ES-I3 (cell line): ENCODE results near the gene WDR59.
"Not testable (repeated sequence)": the region's sequence is repeated elsewhere in the genome, so short reads cannot be mapped to it uniquely, and the experiment has no call there.

Source experiments
- H3K36me3 ChIP-seq: 2 replicates; pipeline ENCODE4 v1.6.1; 2013; ENCODE audit warnings: mild to moderate bottlenecking, low read length, control low read depth, moderate library complexity; ENCODE audit not compliant: insufficient read depth
- H3K4me1 ChIP-seq: 2 replicates; pipeline ENCODE4 v1.6.1; 2013; ENCODE audit warnings: mild to moderate bottlenecking, control low read depth, low read length; ENCODE audit not compliant: insufficient read depth
- H3K9ac ChIP-seq: 2 replicates; pipeline ENCODE4 v1.6.1; 2013; ENCODE audit warnings: low read depth, mild to moderate bottlenecking, low read length, moderate library complexity
- H3K9me3 ChIP-seq: 2 replicates; pipeline ENCODE4 v1.6.1; 2013; ENCODE audit warnings: mild to moderate bottlenecking, low read length, moderate library complexity; ENCODE audit not compliant: control insufficient read depth, insufficient read depth

The WDR59 gene, protein sequence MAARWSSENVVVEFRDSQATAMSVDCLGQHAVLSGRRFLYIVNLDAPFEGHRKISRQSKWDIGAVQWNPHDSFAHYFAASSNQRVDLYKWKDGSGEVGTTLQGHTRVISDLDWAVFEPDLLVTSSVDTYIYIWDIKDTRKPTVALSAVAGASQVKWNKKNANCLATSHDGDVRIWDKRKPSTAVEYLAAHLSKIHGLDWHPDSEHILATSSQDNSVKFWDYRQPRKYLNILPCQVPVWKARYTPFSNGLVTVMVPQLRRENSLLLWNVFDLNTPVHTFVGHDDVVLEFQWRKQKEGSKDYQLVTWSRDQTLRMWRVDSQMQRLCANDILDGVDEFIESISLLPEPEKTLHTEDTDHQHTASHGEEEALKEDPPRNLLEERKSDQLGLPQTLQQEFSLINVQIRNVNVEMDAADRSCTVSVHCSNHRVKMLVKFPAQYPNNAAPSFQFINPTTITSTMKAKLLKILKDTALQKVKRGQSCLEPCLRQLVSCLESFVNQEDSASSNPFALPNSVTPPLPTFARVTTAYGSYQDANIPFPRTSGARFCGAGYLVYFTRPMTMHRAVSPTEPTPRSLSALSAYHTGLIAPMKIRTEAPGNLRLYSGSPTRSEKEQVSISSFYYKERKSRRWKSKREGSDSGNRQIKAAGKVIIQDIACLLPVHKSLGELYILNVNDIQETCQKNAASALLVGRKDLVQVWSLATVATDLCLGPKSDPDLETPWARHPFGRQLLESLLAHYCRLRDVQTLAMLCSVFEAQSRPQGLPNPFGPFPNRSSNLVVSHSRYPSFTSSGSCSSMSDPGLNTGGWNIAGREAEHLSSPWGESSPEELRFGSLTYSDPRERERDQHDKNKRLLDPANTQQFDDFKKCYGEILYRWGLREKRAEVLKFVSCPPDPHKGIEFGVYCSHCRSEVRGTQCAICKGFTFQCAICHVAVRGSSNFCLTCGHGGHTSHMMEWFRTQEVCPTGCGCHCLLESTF

DNA sequence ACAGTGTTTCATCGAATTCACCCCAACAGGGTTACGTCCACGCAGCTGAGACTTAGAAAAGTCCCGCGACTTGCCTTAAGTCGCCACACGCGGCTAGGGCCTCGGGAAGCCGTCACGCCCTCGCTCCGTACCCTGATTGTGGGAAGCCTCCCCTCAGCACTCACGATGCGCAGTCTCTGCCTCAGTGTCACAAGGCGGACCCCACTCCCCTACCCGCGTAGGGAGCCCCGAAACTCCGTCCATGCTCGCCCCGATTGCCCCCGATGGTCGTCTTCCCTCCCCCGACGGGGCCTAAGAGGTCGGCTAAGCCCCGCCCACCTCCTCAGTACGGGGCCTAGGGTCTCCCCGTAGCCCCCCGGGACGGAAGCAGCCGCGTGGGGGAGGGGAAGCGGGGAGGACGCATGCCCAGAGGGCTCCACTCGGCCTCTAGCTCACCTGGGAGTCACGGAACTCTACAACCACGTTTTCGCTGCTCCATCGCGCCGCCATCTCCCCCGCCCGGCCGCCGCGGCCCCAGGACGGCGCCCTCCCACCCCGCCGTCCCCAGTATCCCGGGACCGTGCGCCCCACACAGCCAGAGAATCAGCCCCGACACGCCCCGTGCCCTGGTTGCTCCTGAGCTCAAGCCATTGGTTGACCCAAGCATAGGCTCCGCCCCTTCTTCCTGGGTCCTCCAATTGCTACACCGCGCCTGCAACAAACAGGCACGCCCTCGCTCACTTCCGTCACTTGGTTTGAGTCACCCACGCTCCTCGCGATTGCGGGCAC is at the start of gene WDR59:
Gene WDR59, minus strand, starts transcription at position 595 of the 768 bp plus-strand sequence. Its CDS starts 106 bp downstream, at position 489.
- H3K36me3 ChIP-seq = no peaks in the 10 kb centered on the region
- H3K4me1 ChIP-seq = no peaks in the 10 kb centered on the region
- H3K9ac ChIP-seq = peak within 1 kb of the TSS; percentile 91
- H3K9me3 ChIP-seq = no peaks in the 10 kb centered on the region

DNA sequence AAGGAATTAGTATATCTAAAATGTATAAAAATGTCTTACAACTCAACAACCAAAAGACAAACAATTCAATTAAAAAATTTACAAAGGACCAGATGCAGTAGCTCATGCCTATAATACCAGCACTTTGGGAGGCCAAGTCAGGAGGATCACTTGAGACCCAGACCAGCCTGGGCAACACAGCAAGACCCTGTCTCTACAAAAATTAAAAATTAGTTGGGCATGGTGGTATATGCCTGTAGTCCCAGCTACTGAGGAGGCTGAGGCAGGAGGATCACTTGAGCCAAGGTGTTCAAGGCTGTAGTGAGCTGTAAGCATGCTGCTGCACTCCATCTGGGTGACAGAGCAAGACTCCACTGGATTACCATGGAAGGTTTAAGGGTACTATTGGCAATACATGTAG is 47.7 kb upstream of the WDR59 start:
- Histone ChIP-seq H3K9me3 (no peaks in the 10 kb centered on the region), H3K4me1 (no peaks in the 10 kb centered on the region), H3K36me3 (no peaks in the 10 kb centered on the region), H3K9ac (no peak overlapping the region)

DNA sequence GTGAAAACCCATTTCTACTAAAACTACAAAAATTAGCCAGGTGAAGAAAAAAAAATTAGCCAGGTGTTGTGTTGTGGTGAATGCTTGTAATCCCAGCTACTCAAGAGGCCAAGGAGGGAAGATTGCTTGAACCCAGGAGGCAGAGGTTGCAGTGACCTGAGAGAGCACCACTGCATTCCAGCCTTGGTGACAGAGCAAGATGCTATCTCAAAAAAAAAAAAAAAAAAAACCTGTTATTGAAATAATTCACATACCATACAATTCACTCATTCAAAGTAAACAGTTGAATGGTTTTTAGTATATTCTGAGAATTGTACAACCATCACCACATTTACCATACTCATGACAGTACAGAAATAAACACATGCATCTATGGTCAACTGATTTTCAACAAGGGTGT is 44.9 kb upstream of the WDR59 start:
- no peaks in the 10 kb centered on the region for H3K36me3 ChIP-seq
- no peak overlapping the region for H3K9ac ChIP-seq
- H3K9me3 ChIP-seq = no peaks in the 10 kb centered on the region
- H3K4me1 ChIP-seq = no peaks in the 10 kb centered on the region; the same call in 1 of the 2 replicates

DNA sequence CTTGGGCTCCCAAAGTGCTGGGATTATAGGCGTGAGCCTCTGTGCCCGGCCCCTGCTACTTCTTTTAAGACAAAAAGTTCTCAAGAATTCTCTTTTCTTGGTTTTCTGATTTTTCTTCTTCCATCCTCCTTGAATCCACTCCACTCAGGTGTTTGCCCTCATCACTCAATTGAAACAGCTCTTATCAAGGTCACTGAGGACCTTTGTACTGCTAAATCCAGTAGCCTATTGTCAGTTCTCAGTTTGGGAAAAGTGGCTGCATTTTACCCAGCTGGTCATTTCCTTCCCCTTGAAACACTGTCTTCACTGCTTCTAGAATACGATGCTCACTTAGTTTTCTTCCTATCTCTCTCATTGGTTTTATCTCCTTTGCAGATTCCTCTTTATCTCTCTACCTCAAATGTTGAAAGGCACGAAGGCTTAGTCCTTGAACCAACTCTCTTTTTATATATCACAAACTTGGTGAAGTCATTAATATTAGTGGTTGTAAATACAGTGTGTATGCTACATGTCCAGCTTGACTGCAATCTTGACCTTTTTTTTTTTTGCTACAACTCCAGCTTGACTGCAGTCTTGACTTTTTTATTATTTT is 43.7 kb upstream of the WDR59 start:
- Histone ChIP-seq H3K9me3 (no peaks in the 10 kb centered on the region), H3K36me3 (no peaks in the 10 kb centered on the region), H3K9ac (no peak overlapping the region), H3K4me1 (no peaks in the 10 kb centered on the region; the same call in 1 of the 2 replicates)

DNA sequence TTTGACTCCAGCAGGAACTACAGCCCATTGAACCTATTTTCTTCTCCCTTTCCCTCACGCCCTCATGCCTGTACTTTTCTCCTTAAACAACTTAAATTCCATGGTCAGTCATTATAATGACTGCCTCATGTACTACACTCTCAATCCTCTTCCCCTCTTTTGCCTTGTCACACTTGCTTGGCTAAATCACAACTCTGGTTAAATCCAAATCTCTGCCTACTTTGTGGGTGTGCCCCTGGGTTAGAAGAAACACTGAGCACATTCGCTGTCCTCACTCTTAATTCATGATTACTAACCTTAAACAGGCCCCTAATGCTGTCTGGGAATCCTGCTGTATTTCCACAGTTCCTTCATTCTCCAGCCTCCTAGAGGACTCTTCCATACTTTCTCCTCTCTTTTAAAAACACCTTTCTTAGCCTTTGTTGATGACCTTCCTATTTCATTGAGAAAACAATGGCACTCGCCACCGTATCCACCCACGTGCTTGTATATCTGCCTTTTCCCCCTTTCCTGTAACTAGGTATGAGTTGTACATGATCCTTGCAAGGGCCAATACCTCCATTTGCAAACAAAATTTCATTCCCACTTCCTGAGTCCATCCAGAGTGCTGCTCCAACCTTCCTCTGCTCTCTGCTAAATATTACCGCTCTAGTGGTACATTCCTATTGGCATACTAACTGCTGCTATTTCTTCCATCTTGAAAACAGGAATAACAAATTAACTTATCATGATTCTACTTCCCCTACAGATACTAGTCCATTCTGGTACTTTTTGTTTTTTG is 42.8 kb upstream of the WDR59 start:
- Histone ChIP-seq H3K4me1 (no peaks in the 10 kb centered on the region; the same call in 1 of the 2 replicates), H3K9ac (no peak overlapping the region), H3K36me3 (no peaks in the 10 kb centered on the region), H3K9me3 (no peaks in the 10 kb centered on the region)

DNA sequence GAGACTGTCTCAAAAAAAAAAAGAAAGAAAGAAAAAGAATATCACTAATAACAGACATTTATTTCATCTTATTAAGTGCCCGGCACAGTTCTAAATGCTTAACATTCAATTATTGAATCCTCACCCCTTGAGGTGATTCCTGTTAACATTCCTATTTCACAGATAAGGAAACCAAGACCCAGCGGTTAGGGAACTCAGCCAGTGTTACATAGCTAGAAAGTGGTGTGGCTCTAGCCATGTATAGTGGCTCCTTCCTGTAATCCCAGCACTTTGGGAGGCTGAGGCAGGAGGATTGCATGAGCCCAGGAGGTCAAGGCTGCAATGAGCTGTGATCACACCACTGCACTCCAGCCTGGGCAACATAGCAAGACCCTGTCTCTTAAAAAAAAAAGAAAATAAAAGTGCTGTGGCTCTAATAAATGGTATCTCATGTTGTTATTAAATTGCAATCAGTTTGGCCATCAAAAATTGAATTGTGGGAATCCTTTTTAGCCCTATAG is 42.0 kb upstream of the WDR59 start:
- no peaks in the 10 kb centered on the region for H3K36me3 ChIP-seq
- H3K9me3 ChIP-seq = no peaks in the 10 kb centered on the region
- no peak overlapping the region for H3K9ac ChIP-seq
- no peaks in the 10 kb centered on the region; the same call in 1 of the 2 replicates for H3K4me1 ChIP-seq

DNA sequence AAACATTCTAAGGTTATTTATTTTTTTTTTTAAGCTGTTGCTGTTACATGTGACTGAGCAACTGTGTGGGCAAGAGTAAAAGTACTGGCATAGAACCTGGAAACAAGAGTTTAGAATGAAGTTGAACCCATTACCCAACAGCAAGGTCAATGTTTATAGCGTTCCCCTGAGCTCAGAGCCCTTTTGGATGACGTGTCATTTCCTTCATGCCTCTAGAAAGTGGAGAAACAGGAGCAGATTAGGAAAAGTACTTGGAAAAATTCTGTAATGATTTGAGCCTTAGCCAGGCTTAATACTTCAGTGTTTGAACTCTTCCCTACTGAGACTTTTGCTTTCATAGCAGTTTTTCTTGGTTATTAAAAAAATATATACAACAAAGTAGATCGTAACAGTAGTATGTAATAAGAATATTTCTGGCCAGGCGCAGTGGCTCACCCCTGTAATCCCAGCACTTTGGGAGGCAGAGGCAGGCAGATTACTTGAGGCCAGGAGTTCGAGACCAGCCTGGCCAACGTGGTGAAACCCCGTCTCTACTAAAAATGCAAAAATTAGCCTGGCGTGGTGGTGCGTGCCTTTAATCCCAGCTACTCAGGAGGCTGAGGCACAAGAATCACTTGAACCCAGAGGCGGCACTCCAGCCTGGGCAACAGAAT is 41.4 kb upstream of the WDR59 start:
- H3K36me3 ChIP-seq, H3K9ac ChIP-seq, H3K9me3 ChIP-seq, H3K4me1 ChIP-seq: not testable (repeated sequence)

DNA sequence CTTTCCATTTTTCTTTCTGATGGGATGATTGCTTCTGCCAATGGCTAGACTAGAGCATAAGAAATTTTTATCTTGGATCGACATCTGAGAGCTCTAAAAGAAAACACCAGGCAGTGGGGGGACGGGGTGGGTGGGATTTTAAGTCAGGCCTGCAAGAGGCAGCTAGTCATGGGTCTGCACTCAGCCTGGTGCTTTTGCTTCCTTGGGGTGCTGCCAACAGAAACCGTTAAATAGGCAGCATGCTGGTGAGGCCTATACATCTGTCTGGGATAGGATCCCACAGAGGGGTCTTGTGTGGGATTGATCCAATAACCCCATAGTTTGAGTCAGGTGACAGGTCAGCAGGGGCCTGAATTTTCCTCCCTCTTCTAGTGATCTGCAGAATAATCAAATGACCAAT is 40.8 kb upstream of the WDR59 start:
- H3K9me3 ChIP-seq = peaks cover 6% of the 10 kb centered on the region
- H3K9ac ChIP-seq = no peak overlapping the region
- H3K36me3 ChIP-seq = no peaks in the 10 kb centered on the region
- H3K4me1 ChIP-seq = no peaks in the 10 kb centered on the region; the same call in 1 of the 2 replicates

DNA sequence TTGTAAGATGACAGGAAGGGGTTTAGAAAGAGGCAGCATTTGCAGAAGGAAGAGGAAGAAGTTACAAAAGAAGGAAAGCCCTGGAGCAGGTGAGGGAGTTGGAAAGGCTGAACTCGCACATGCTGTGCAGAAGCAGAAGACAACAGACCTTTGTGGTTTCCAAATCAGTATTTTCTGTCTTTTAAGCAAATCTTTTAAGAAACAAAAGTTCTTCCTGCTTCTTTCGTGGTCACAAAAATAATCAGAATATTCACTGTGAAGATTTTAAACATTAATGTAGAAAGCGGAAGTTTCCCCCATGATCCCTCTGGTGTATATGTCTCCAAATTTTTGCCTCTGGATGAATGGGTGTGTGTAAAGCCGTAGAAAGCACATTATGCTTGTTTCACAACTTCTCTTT is 39.7 kb upstream of the WDR59 start:
- H3K36me3 ChIP-seq = no peaks in the 10 kb centered on the region
- H3K9ac ChIP-seq = no peak overlapping the region
- H3K4me1 ChIP-seq = no peaks in the 10 kb centered on the region; the same call in 1 of the 2 replicates
- H3K9me3 ChIP-seq = peaks cover 7% of the 10 kb centered on the region

DNA sequence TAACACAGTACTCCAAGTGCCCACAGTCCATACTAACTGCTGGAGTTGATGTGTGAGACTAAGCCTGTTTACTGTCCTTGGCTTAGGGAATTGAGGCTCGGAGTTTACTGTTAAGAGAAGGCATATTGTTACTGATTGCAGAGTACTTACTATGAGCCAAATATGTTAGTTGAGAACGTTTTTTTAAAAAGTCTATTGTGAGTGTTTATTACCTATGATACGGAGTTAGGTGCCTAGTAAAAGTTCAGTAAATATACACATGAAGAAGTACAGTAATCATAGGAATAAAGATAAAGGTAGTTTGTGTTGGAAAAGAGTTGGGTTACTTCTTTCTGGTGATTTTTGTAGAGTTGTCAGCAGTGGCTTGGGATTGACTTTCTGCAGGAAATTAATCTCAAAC is 39.3 kb upstream of the WDR59 start:
- peaks cover 7% of the 10 kb centered on the region for H3K9me3 ChIP-seq
- no peaks in the 10 kb centered on the region; the same call in 1 of the 2 replicates for H3K4me1 ChIP-seq
- H3K36me3 ChIP-seq = no peaks in the 10 kb centered on the region
- no peak overlapping the region for H3K9ac ChIP-seq

DNA sequence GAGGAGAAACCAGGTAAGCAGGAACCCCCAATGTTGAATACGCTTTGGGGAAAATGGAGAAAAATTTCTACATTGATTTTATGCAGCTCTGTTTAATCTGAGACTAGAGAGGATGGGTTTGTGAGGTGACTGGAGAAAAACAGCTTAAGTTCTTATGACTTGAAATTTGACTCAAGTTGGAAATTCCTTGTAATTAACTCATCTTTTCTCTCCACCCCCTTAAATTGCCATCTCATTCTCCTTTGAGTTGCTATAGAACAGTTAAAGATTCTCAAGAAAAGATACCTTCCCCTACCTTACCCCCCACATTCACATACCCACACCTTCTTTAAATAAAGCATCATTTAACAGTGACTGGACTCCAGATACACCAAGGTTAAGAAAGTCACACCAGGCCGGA is 38.1 kb upstream of the WDR59 start:
- Histone ChIP-seq H3K9me3 (peaks cover 7% of the 10 kb centered on the region), H3K36me3 (no peaks in the 10 kb centered on the region), H3K4me1 (no peaks in the 10 kb centered on the region; the same call in 1 of the 2 replicates), H3K9ac (no peak overlapping the region)

DNA sequence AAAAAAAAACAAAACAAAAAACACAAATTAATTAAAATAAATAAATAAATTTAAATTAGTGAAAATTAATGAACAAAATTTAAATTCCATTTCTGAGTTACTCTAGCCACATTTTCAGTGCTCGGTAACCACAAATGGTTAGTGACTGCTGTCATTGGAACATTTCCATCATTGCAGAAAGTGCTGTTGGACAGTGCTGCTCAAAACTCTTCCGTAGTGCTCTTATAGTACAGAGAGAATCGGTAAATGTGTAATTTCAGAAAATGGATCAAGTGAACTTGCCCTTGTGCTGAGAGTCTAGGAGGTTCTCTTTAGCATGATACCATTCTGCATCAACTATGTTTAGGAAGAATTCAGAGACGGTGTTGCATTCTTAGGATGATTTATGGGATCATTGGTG is 37.6 kb upstream of the WDR59 start:
- Histone ChIP-seq H3K4me1 (no peaks in the 10 kb centered on the region; the same call in 1 of the 2 replicates), H3K9ac (no peak overlapping the region)

DNA sequence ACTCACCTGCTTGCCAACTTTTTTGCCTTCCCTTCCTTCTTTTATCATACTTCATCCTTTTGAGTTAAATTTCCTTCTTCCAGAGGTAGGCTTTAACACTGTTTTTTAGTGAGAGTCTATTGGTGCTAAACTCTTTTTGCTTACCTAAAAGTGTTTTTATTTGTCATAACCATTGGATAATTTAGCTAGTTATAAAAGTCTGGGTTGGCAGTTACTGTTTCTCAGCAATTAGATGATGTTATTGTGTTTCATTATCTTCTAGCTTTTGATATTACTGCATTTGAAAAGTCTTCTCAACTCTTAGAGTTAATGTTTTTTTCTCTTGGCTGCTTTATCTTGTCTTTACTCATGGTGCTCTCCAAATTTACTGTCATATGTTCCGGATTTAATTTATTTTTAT is 36.5 kb upstream of the WDR59 start:
- H3K9me3 ChIP-seq = peaks cover 7% of the 10 kb centered on the region
- no peaks in the 10 kb centered on the region for H3K4me1 ChIP-seq
- H3K9ac ChIP-seq = no peak overlapping the region
- H3K36me3 ChIP-seq = no peaks in the 10 kb centered on the region

More for the DNA sequence above, 37.6 kb upstream of the WDR59 start:
- H3K36me3 ChIP-seq = no peaks in the 10 kb centered on the region
- peaks cover 7% of the 10 kb centered on the region for H3K9me3 ChIP-seq
